ENCODE results near the gene PLD2.
"Not testable (repeated sequence)": the region's sequence is repeated elsewhere in the genome, so short reads cannot be mapped to it uniquely, and the experiment has no call there.

- TF ChIP-seq CTCF, POLR2A, EP300 (IDR thresholded peaks at IDR 0.05): not testable (repeated sequence)
Measured at GRCh38 chr17:4869058-4869998, 62.4 kb downstream of the PLD2 start.

Measured in suprapubic skin (tissue), 3 donors.